K562 (cell line): ENCODE data around the gene MYCL. TPM values are rescaled to one million over a fixed set of nuclear protein-coding genes. Genes with fewer than 3 reads are reported as not detected.

ENCODE experiments used
- ARNT ChIP-seq, 2 experiments: fragments of 450-650 bp; IDR thresholded peaks; 2 replicates each; pipeline ENCODE4 v1.6.1; 2016; ENCODE audit warnings: mild to moderate bottlenecking in 1 of 2
- BCOR ChIP-seq: fragments of 450-650 bp; IDR thresholded peaks from 2 replicates; pipeline ENCODE4 v1.6.1; 2016
- CHD2 ChIP-seq: IDR thresholded peaks from 2 replicates; pipeline ENCODE4 v1.6.1; 2011; ENCODE audit warnings: low read depth, low read length
- CREM ChIP-seq: IDR thresholded peaks from 2 replicates; pipeline ENCODE4 v1.6.1; 2014; ENCODE audit warnings: antibody characterized with exemption, low read depth
- EP400 ChIP-seq: fragments of 450-650 bp; IDR thresholded peaks from 2 replicates; pipeline ENCODE4 v1.6.1; 2017; ENCODE audit warnings: antibody characterized with exemption, mild to moderate bottlenecking, moderate library complexity
- HOXB6 ChIP-seq: fragments of 250-450 bp; sonication (Bioruptor Pico); IDR thresholded peaks from 2 replicates; pipeline ENCODE4 v1.5.1; 2022; ENCODE audit warnings: mild to moderate bottlenecking, borderline replicate concordance
- MECOM ChIP-seq: fragments of 250-450 bp; sonication (Bioruptor Pico); IDR thresholded peaks from 2 replicates; pipeline ENCODE4 v1.8.0; 2022; ENCODE audit warnings: inconsistent platforms
- NFE2L1 ChIP-seq: fragments of 450-650 bp; IDR thresholded peaks from 2 replicates; pipeline ENCODE4 v1.6.1; 2016; ENCODE audit warnings: missing genetic modification characterization, low read depth, mild to moderate bottlenecking, missing compliant biosample characterization, moderate library complexity, borderline replicate concordance
- POLR2H ChIP-seq: IDR thresholded peaks from 2 replicates; pipeline ENCODE4 v1.6.1; 2016; ENCODE audit warnings: missing genetic modification characterization, low read depth, mild to moderate bottlenecking, control low read depth, missing compliant biosample characterization, moderate library complexity
- RFX1 ChIP-seq: fragments of 450-650 bp; IDR thresholded peaks from 2 replicates; pipeline ENCODE4 v1.6.1; 2016; ENCODE audit warnings: mild to moderate bottlenecking, moderate library complexity
- SP2 ChIP-seq: IDR thresholded peaks from 2 replicates; pipeline ENCODE4 v1.6.1; 2011; ENCODE audit warnings: mild to moderate bottlenecking, low read depth, low read length, moderate library complexity; ENCODE audit not compliant: poor library complexity, severe bottlenecking; ENCODE audit errors: extremely low read depth
- ZNF311 ChIP-seq: fragments of 250-450 bp; sonication (Bioruptor Pico); IDR thresholded peaks from 2 replicates; pipeline ENCODE4 v1.4.0; 2020; ENCODE audit warnings: mild to moderate bottlenecking, moderate library complexity
- polyA plus RNA-seq, 8 experiments: library from polyadenylated mRNA; depleted of rRNA in 4 of 8; stranded (reverse) in 5 of 8; unstranded in 3 of 8; fragments of >200 nt; fragmentation: Nextera tagmentation in 2 of 8; fragmentation: Illumina TruSeq in 1 of 8; extraction: Ambion mirVana in 2 of 8; extraction: Trizol in 1 of 8; gene quantifications; 2 replicates each; pipeline versions ENCODE4 v1.2.1 to v1.2.3, GENCODE V29; 2011 to 2014; ENCODE audit warnings: inconsistent platforms in 1 of 8, missing spikeins in 1 of 8
- total RNA-seq, 7 experiments: library from RNA; depleted of rRNA in 6 of 7; stranded (reverse); fragments of >200 nt in 6 of 7; fragmentation: Illumina TruSeq in 2 of 7; extraction: Trizol in 2 of 7; gene quantifications; 2 replicates each; pipeline versions ENCODE4 v1.2.1 to v1.2.3, GENCODE V29; 2011 to 2021; ENCODE audit warnings: low replicate concordance in 1 of 7
- TF ChIP-seq, protein P1 (sequence below), 2 experiments: fragments of 450-650 bp; formaldehyde crosslinking in 1 of 2; IDR thresholded peaks; 2 replicates each; pipeline versions ENCODE4 v1.4.0 to v1.6.1; 2014 to 2020; ENCODE audit warnings: mild to moderate bottlenecking in 2 of 2, borderline replicate concordance in 1 of 2, low read depth in 1 of 2
- TF ChIP-seq, protein P2 (sequence below): sonication (generic); formaldehyde crosslinking; IDR thresholded peaks from 2 replicates; pipeline ENCODE4 v1.9.0; 2022; ENCODE audit warnings: mild to moderate bottlenecking, missing genetic modification reagents
- TF ChIP-seq, protein P3 (sequence below), 2 experiments: IDR thresholded peaks; 2 replicates each; pipeline ENCODE4 v1.6.1; 2012; ENCODE audit warnings: improper control_type of control experiment in 2 of 2, low read depth in 2 of 2, low read length in 2 of 2, borderline replicate concordance in 1 of 2

Gene MYCL
- total and polyA plus RNA-seq, 9 of the 15 experiments (the other 6 are each of a cell fraction or from before 2014, with no cell fraction given), result 3.5 to 22.0 (median 12.8) TPM

DNA sequence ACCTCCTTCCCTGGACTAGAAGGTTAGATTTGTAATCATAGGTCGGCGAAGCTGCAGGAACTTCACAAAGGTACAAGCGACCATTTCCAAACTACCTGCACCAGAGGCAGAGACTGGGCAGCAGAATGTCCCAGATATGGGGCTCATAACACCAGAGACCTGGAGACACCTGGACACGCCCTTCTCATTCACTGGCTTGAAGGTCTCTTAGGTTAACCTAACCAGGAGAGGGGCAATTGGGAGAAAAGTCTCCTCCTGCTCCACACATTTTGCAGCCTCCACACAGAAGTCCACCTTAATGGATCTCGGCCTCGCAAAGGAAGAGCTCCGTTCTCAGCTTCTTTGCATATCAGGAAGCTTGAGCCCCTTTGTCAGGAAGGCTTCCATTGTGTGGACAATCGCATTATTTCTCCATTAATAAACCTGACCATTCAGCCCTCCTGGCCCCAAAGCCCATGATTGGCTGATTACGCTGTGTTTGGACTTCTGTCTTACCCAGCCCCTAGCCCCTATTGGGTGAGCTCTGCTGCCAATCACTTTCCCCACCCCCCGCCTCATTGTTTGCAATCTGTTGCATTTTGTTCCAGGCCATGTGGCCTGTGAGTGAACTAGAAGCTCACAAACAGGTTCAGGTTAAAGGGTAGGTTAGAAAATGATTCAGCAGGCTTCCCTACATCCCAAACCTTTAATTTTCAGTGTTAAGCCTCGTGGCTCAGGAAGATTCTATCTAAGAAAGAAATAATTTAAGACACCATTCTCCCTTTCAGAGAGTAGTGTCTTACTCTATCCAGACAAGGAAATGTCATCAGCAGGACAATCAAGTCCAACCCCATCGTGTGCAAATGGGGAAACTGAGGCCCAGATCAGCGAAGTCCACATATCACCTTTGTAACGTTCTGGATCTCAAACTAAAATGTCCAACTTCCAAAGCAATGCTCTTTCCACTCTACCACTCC, 2.8 kb downstream of the MYCL start (continued):
- TF ChIP-seq, protein P1, sequence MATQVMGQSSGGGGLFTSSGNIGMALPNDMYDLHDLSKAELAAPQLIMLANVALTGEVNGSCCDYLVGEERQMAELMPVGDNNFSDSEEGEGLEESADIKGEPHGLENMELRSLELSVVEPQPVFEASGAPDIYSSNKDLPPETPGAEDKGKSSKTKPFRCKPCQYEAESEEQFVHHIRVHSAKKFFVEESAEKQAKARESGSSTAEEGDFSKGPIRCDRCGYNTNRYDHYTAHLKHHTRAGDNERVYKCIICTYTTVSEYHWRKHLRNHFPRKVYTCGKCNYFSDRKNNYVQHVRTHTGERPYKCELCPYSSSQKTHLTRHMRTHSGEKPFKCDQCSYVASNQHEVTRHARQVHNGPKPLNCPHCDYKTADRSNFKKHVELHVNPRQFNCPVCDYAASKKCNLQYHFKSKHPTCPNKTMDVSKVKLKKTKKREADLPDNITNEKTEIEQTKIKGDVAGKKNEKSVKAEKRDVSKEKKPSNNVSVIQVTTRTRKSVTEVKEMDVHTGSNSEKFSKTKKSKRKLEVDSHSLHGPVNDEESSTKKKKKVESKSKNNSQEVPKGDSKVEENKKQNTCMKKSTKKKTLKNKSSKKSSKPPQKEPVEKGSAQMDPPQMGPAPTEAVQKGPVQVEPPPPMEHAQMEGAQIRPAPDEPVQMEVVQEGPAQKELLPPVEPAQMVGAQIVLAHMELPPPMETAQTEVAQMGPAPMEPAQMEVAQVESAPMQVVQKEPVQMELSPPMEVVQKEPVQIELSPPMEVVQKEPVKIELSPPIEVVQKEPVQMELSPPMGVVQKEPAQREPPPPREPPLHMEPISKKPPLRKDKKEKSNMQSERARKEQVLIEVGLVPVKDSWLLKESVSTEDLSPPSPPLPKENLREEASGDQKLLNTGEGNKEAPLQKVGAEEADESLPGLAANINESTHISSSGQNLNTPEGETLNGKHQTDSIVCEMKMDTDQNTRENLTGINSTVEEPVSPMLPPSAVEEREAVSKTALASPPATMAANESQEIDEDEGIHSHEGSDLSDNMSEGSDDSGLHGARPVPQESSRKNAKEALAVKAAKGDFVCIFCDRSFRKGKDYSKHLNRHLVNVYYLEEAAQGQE (IDR thresholded peaks at IDR 0.05; ENCODE audit: borderline replicate concordance), result no peak
- TF ChIP-seq, protein P1 (CRISPR knock-in tag; IDR thresholded peaks at IDR 0.05; ENCODE audit: low read depth), result 0 out of 2 replicates have a peak, but pooled peaks have one; percentile 43
- TF ChIP-seq, protein P2, sequence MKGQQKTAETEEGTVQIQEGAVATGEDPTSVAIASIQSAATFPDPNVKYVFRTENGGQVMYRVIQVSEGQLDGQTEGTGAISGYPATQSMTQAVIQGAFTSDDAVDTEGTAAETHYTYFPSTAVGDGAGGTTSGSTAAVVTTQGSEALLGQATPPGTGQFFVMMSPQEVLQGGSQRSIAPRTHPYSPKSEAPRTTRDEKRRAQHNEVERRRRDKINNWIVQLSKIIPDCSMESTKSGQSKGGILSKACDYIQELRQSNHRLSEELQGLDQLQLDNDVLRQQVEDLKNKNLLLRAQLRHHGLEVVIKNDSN, result peak; percentile 70
- TF ChIP-seq BCOR (peak; percentile 93), EP400 (peak; percentile 100), HOXB6 (no peak), CHD2 (peak; percentile 83), ARNT (IDR thresholded peaks at IDR 0.05) (0 out of 4 replicates have a peak, but pooled peaks of 1 of the 2 experiments have one; percentile 29), CREM (peak; percentile 65), POLR2H (peak; percentile 94), ZNF311 (CRISPR knock-in tag) (no peak; the same call in 1 of the 2 replicates), SP2 (peak; percentile 81), RFX1 (no peak), MECOM (CRISPR knock-in tag) (peak; percentile 67; the same call in 1 of the 2 replicates), NFE2L1 (tag) (0 out of 2 replicates have a peak, but pooled peaks have one; percentile 2)
- TF ChIP-seq, protein P3, sequence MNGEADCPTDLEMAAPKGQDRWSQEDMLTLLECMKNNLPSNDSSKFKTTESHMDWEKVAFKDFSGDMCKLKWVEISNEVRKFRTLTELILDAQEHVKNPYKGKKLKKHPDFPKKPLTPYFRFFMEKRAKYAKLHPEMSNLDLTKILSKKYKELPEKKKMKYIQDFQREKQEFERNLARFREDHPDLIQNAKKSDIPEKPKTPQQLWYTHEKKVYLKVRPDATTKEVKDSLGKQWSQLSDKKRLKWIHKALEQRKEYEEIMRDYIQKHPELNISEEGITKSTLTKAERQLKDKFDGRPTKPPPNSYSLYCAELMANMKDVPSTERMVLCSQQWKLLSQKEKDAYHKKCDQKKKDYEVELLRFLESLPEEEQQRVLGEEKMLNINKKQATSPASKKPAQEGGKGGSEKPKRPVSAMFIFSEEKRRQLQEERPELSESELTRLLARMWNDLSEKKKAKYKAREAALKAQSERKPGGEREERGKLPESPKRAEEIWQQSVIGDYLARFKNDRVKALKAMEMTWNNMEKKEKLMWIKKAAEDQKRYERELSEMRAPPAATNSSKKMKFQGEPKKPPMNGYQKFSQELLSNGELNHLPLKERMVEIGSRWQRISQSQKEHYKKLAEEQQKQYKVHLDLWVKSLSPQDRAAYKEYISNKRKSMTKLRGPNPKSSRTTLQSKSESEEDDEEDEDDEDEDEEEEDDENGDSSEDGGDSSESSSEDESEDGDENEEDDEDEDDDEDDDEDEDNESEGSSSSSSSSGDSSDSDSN (IDR thresholded peaks at IDR 0.05; ENCODE audit: borderline replicate concordance in 1 of 2, low read depth in 2 of 2, low read length in 2 of 2), result 0 out of 4 replicates have a peak, but pooled peaks of 1 of the 2 experiments have one; percentile 37
